ENCODE data around the gene UPB1. TPM values are rescaled to one million over a fixed set of nuclear protein-coding genes. Genes with fewer than 3 reads are reported as not detected.

UPB1 gene
- total and polyA plus RNA-seq, 9 of the 15 experiments (the other 6 are each of a cell fraction or from before 2014, with no cell fraction given), result 0.06 to 0.11 TPM; not detected in 7

DNA sequence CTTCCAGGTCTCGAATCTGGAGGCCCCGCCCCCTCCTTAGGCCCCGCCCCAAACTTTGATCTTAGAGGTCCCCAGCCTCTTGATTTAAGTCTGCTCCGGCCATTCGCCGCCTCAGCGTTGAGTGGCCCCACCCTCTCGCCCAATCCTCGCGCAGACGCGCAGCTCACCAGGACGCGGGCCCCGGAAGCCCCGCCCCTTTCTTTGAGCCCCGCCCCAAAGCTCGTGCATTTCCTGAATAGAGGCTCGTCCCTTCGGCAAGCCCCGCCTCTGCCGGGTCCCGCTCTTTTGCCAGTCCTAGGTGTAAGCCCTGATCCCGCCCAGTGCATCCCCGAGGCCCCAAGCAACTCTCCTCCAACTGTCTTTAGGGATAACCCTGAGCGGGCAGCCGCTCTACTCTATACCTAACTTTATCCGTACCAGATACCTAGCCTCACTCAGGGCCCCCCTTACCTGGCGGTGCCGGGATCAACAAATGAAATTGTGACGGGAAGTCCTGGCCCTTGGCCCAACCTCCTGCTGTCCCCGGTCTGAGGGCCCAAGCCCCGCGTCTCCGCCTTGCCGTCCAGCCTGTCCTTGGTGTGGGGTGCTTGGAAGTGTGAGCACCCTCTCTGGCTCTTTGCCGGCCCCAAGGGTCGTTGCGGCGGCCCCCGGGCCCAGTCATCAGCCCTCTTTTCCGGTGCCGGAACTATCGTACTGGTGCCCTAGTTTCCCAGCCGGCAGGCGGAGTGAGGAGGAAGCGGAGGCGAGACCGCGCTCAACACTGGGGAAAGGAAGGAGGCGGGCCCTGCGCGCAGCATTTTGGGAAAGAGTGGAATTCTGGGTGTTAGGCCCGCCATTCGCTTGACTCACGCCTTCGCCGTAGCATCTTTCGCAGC lies 60.3 kb downstream of the UPB1 start, which contains the start of gene SNRPD3 (continued):
- TF ChIP-seq RBFOX2 (IDR thresholded peaks at IDR 0.05; ENCODE audit: low read depth, low read length) (peak; percentile 93), AFF4 (CRISPR knock-in tag; IDR thresholded peaks at IDR 0.05) (0 out of 2 replicates have a peak, but pooled peaks have one; percentile 30), NFE2L1 (tag; IDR thresholded peaks at IDR 0.05; ENCODE audit: borderline replicate concordance, low read depth) (no peak), ARID3A (IDR thresholded peaks at IDR 0.05; ENCODE audit: borderline replicate concordance, low read depth, low read length) (no peak), ELF2 (CRISPR knock-in tag; IDR thresholded peaks at IDR 0.05) (peak; percentile 68; the same call in 1 of the 2 replicates), ZNF134 (CRISPR knock-in tag; conservative IDR thresholded peaks at IDR 0.05) (0 out of 2 replicates have a peak, but pooled peaks have one; percentile 22), ESRRB (CRISPR knock-in tag; IDR thresholded peaks at IDR 0.05; ENCODE audit: borderline replicate concordance) (no peak), ZNF232 (CRISPR knock-in tag; IDR thresholded peaks at IDR 0.05) (no peak), KDM4B (IDR thresholded peaks at IDR 0.05; ENCODE audit: borderline replicate concordance in 2 of 2, low read depth in 1 of 2) (peak in 1 of 2 experiments; percentile 65; a peak in 1 of 4 replicates), ZNF143 (CRISPR knock-in tag; IDR thresholded peaks at IDR 0.05) (peak; percentile 78), ETS2 (tag; IDR thresholded peaks at IDR 0.05; ENCODE audit: borderline replicate concordance, poor library complexity, severe bottlenecking) (no peak), PHB (CRISPR knock-in tag; IDR thresholded peaks at IDR 0.05) (no peak), HMGN3 (IDR thresholded peaks at IDR 0.05; ENCODE audit: borderline replicate concordance, extremely low read depth, insufficient read length, low read depth, low read length) (no peak), ESRRA (IDR thresholded peaks at IDR 0.05; ENCODE audit: borderline replicate concordance, low read depth) (peak; percentile 54), CEBPB (tag; IDR thresholded peaks at IDR 0.05) (no peak), GATAD2A (IDR thresholded peaks at IDR 0.05) (no peak), RFX5 (IDR thresholded peaks at IDR 0.05; ENCODE audit: low read depth, low read length) (no peak)
- TF ChIP-seq, protein P1, sequence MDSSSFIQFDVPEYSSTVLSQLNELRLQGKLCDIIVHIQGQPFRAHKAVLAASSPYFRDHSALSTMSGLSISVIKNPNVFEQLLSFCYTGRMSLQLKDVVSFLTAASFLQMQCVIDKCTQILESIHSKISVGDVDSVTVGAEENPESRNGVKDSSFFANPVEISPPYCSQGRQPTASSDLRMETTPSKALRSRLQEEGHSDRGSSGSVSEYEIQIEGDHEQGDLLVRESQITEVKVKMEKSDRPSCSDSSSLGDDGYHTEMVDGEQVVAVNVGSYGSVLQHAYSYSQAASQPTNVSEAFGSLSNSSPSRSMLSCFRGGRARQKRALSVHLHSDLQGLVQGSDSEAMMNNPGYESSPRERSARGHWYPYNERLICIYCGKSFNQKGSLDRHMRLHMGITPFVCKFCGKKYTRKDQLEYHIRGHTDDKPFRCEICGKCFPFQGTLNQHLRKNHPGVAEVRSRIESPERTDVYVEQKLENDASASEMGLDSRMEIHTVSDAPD (CRISPR knock-in tag; IDR thresholded peaks at IDR 0.05), result no peak
- TF ChIP-seq, protein P2, sequence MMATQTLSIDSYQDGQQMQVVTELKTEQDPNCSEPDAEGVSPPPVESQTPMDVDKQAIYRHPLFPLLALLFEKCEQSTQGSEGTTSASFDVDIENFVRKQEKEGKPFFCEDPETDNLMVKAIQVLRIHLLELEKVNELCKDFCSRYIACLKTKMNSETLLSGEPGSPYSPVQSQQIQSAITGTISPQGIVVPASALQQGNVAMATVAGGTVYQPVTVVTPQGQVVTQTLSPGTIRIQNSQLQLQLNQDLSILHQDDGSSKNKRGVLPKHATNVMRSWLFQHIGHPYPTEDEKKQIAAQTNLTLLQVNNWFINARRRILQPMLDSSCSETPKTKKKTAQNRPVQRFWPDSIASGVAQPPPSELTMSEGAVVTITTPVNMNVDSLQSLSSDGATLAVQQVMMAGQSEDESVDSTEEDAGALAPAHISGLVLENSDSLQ (IDR thresholded peaks at IDR 0.05), result peak; percentile 93

Measured in K562 (cell line).